ENCODE results near the gene FAM204A.

FAM204A gene

DNA sequence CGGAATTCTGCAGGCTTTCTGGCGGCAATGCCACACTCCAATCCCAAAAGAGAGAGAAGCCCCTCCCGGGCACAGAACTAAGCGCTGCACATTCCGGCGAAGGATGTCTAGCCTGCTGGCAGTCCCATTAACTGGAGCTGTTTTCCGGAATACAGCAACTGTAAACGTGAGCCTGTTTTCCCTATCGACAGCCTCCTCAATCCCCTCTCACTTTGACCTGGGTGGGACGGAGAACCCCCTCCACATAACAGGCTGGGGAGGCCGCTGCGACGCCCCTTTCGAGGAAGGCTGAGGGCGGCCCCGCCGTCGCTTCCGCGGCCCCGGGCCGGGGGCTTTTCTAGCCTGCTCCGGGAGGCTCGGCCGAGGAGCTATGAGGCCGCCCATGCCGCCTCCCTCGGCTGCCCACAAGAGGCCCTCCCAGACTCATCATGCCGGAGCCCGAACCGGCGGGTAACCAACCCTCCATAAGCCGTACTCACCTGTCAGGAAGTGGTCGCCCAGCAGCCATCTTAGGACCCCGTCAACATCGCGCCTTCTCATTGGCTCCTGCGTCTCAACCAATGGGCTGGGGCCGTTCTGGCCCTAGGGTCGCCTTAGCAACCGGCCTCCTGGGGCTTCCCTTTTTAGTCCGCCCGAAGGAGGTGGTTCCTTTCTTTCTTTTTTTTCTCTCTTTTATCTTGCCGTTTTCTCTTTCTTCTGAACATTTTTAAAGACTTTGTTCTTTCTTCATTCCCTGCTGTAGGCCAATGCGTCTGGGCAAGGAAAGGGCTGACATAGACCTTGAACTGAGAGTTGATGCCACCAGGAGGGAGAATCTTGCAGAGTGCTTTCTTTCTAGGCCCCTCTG lies at the start of gene FAM204A:
Gene FAM204A (minus strand): TSS at position 534 of the 847 bp plus-strand sequence. CDS start 5,909 bp downstream, outside the sequence.
- peak; percentile 95 for DNase-seq (ENCODE audit: low read depth)

DNA sequence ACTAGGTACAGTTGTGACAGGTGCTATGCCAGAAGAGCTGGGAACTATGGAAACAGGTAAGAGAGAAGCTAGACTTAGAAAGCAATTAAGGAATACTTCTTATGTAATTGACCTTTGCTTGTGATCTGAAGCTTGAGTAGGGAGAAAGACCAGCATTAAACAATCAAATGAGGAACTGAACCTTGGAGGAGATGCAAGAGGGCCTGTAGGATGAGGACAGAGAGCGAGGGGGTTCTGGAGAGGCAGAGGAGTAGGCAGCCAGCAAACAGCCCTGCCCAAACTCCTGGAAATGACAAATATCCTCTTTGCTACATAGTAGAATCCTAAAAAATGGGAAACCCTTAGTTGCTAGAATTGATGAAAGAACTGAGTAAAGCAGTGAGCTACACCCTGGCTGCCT lies 41.6 kb upstream of the FAM204A start:
- DNase-seq (ENCODE audit: low read depth) = no peak

DNA sequence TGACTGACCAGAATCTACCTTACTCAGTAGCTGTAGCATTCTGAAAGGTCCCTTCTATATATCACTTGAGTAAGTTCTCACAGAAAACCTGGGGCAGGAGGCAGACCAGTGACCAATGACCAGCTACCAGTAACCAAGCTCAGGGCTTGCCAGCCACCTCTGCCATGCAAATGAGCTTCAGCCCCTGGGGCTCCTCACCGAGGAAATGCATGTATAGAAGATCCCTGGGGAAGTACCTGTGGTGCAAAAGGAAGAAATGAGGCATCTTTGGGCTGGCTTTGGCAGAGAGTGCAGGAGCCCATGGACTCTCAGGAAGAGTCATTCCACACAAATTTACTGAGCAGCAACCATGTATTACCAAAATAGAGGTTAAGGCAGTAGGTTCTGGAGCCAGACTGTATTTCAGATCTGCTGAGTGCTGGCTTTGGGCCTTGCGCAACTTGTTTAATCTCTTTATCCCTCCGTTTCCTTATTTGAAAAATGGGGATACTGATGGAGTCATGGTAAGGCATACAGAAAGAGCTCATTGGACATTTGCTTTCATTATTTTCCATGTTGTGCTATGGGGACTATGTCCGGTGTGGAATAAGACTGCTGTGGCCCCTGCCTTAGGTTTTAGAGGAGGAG lies 41.1 kb upstream of the FAM204A start:
- no peak for DNase-seq (ENCODE audit: low read depth)

DNA sequence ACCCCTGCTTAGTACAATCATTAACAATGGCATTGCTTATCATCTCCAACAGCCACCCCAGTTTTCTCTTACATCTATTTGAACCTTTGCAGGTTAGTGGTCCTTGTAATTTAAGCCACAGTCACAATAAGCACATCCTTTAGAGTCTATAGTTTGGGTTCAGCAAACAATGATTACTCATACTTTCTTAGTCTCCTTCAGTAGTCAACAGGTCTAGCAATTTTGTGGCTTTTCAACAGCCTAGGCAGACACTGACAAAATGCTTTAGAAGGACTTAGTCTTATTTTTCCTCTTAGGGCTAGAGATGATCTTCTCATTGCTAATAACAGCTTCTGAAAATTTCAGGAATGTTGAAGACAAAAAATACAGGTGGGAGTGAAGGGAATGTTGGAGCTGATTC lies 32.3 kb upstream of the FAM204A start:
- DNase-seq (ENCODE audit: low read depth) = no peak

DNA sequence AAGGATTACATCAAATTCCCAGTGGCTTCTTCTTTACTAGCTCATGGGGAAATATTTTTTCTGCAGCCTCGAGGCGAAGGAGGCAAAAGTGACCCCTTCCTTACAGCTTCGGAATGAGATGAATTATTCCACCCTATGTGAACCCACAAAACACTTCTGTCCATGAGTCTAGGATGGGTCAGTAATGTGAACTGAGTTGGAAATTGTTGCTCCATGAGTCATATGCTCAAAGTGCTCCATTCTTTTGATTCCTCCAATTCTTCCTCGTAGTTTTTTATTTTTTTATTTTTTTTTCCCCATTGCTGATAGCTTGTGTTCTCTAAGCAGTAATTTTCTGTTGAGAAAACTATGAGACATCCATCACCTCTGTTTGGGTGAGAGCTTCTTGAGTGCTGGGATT lies 31.7 kb upstream of the FAM204A start:
- DNase-seq (ENCODE audit: low read depth) = no peak

DNA sequence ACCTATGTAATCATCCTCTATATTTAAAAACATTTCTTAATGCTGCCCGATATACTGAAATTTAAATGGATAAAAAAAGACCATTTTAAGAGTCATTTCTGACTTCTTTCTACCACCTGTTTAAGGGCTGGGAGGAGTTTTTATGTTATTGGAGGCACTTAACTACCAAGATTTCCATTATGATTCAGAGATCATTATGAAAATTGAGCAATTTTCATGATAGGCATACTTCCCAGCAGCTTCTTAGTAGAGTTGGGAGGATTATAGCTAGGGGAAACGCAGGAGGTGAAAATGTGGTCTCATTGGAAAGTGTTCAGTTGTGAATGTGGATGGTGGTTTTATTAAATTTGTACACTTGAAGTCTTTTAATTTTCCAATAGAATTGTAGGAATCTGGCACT lies 28.4 kb upstream of the FAM204A start:
- no peak for DNase-seq (ENCODE audit: low read depth)

DNA sequence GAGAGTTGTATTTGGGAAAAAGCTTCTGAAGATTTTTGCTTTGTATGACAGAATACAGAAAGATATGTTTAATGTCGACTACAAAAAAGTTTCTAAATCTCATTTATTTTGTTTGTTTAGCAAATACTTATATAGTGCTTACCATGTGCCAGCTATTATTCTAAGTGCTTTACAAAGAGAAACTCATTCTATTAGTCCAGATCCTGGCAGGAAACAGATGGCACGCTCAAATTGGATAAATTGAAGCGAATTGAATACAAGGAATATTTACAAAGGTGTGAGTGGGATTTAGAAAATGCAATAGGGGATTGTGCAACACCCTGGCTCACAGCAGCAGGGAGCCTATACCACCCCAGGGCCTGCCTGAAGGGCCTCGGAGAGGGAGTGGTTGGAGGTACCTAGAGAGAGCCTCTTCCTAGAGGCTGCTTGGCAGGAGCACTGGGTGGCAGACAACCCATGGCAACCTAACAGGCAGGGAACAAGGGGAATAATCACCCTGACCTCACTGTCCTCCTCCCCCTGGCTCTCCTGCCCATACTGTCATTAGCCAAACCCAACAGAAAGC lies 27.6 kb upstream of the FAM204A start:
- DNase-seq (ENCODE audit: low read depth) = no peak

DNA sequence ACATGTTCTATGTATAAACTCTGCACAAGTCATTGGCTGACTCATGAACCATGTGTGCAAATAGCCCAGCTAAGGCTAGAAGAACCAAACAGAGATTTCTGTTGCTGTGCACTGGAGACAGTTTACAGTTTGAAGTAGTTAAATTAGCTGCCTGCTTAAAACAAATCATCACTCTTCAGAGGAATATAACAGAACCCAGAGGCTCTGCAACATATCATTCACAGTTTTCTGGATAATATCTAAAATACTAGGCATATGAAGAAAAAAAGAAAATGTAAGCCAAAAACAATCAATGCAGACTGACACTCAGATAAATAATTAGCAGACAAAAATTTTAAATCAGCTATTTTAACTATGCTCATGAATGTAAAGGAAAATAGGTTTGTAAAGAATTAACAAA lies 23.6 kb upstream of the FAM204A start:
- DNase-seq (ENCODE audit: low read depth) = no peak

DNA sequence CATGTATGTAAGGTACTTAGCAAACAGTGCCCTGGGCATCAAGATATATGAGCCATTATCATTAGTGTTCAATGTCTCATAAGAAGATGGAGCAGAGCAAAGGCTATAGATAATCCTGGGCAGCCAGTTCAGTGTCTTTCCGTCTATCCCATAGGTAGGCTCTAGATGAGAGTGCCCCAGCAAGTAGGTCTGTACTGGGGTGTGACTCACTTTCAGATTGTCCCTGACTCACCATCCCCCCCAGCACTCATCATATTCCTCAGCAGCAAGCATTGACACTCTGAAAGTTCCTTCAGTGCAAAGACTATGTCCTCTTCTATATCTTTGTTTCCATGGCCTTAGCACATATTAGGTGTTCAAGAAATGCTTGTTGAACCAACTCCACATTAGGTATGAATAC lies 20.0 kb upstream of the FAM204A start:
- no peak for DNase-seq (ENCODE audit: low read depth)

DNA sequence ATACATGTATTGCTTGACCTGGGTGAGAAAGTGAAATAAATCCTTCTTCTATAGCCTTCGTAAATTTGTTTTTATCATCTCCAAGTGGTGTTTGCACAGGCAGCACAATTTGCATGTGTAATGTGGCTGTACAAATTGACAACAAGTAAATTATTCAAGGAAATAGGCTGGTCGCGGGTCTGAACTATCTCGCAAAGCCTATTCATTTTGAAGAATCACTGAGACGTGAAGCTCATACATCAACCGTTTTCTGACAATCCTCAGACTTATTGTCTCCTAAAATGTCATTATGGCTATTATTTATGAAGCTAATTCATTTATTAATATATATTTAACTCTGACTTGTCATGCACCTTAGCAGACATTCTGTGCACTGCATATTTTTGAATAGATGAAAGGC lies 16.2 kb upstream of the FAM204A start:
- no peak for DNase-seq (ENCODE audit: low read depth)

DNA sequence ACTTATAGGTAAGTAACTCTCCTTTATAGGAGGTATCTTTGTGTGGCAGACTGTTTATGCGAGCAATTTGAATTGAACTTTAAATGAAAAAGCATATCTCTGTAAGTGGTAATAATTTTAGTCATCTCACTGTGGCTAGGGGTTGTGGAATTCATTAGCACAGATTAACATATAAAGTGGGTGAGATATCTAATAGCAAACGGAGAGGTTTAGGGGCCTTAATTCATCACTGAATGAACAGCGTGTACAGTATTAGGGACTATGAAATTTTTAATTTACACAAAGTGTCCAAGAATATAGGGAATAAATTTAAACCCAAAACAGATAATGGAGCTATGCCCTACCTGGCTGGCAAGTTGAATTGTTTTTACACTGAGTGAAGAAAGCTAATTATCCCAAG lies 15.7 kb upstream of the FAM204A start:
- DNase-seq (ENCODE audit: low read depth) = no peak

DNA sequence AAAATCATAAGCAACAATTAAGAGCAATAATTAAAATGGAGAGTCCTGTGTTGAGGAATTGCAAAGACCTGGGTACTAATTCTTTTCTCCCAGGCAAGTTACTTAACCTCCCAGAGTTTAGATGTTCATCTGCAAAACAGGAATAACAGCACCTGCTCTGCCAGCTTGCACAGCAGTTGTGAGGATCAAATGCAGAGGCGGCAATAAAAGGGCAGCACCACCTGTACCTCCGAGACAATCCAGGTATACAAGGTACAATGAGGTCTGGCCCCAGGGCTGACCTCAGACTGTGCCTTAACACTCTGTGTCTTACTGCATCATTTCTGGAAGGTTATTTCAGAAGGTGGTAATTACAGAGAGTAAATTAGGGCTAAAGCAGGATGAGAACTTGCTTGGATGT lies 14.5 kb upstream of the FAM204A start:
- no peak for DNase-seq (ENCODE audit: low read depth)

DNA sequence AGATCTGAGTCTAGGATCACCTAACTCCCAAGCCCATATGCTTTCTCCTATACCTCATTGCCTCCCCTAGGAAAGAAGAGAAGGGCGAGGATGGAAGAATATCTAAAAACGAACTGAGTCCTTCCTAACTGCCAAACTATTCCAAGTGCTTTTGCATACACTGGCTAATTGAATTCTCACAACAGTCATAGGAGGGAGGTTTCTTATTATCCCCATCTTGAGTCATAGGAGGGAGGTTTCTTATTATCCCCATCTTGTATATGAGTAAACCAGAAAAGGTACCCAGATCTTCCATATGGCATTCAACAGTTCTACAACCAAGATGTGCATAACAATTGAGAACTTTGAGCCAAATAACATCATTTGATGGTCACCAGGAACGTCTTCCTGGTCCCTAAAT lies 13.1 kb upstream of the FAM204A start:
- DNase-seq (ENCODE audit: low read depth) = no peak

DNA sequence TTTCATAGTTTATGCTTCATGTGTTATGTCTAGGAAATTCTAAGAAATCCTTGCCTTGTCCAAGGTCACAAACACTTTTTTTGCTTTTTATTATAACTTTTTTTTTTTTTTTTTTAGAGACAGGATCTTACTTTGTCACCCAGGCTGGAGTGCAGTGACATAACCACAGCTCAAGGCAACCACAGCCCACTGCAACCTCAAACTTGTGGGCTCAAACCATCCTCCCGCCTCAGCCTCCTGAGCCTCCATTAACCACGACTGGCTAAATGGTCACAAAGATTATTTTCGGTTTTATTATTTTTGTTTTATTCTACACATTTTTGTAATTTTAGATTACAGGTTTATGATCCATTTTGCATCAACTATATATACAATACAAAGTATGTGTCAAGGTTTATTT lies 7.1 kb upstream of the FAM204A start:
- no peak for DNase-seq (ENCODE audit: low read depth)

DNA sequence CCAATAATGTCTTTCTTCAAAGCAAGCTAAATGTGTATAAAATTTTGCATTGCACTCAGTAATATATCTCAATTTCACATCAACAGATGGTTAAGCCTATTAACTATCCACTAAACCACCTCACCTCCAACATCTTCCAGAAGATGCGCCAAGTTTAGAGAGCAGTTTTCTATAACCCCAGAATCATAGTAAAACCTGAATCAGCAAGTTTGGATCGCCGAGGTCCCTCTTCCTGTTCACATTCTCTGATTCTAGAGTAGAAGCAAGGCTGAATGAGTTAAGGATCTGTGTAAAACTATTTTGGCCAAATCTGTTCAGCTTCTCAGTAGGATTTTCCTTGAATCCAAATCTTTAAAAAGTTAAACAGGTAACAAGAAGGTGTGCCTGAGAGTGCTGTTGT lies 1.4 kb upstream of the FAM204A start:
- no peak for DNase-seq (ENCODE audit: low read depth)

DNA sequence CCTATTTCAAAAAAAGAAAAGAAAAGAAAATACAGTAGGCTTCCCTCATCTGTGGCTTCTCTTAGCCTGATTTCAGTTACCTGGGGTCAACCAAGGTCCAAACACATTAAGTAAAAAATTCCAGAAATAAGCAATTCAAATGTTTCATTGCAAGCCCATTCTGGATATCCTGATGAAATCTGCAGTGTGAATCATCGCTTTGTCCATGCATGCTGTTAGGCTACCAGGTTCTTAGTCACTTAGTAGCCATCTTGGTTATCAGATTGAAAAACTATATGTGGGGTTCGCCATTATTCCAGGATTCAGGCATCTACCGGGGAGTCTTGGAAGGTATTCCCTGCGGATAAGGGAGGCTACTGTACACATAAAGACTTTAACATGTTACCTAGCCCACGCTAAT lies 991 bp upstream of the FAM204A start:
- no peak for DNase-seq (ENCODE audit: low read depth)

DNA sequence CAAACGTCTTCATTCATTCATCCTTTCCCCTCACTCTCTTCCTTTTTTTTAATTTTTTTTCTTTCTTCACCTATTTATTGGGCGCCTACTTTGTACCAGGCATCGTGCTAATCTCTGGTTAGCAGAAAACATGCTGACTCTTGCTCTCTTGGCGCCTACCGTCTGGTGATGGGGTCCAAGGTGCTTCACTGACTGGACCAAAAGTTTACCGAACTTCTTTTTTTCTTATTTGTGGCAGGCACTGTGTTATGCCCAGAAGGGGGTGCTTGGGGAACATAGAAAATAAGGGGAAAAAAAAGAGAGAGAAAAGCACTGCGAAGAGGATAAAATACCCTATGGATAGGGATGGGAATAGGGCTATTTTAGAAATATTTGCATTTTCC lies 505 bp upstream of the FAM204A start:
- no peak for DNase-seq (ENCODE audit: low read depth)

DNA sequence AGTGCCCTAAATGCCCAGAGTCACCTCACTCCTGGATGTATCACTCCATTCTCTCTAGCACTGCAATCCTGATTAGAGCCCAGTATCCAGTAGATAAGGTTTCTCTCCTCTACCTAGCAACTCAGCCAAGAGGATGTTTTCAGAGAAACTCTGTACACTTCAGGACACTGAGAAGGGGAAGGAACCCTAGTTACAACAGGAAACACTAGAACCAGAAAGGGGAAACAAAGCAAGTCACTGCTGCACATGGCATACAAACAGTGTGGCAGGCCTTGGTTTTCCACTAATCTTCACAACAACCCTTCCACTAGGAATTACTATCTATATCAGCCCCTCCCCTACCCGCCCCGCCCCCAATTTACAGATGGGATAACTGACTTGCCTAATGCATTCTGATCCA lies 1.6 kb downstream of the FAM204A start:
- DNase-seq (ENCODE audit: low read depth) = no peak

DNA sequence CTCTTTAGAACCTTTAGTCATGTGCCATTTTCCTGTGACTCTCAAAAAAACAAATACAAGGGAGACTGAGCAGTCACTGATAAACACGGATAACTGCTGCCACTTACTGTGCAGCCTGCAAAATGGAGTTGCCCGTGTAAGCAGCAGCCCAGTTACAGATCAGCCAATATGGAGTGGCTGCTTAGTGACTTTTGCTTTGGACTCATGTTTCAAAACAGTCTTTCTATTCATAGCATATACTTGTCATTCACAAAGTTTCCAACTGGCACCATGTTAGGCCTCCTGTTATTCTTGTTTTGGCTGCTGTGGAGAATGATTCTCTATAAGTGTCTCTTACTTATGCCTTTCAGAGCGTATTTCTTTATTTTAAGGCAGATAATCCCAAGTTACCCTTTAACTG lies 3.0 kb downstream of the FAM204A start:
- no peak for DNase-seq (ENCODE audit: low read depth)

DNA sequence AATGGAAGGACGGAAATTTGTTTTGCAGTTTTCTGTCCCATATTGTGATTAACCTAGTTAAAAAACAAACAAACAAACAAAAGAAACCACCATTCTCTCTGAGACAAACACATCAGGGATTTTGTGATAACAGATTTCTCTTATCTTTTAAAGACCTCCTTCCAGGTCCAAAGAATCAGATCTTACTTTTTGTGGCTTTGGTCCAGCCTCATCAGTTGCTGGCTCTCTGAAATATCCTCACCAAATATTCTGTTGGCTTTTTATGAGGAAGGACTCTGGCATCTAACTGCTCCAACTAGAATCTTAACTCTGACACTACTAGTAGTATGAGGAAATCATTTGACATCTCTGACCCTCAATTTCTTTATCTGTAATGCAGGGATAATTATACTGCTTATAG lies 4.8 kb downstream of the FAM204A start:
- DNase-seq (ENCODE audit: low read depth) = no peak

DNA sequence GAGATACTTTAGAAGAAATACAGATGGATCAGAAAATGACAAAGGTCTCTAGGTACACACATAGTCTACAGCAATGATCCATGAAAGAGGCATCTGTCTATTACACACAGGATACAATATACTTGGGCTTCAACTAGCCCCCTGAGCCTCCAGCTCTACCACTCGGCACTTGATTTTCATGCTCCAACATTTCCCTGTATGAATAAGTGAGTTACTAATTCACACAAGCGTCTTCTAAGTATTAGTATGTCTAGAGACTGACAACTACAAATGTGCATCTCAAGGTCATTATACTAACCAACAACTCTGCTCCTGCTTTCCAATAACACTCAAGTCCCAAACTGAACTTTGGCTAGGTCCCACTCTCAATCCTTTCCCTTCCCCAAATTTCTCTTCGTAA lies 8.3 kb downstream of the FAM204A start:
- DNase-seq (ENCODE audit: low read depth) = no peak

DNA sequence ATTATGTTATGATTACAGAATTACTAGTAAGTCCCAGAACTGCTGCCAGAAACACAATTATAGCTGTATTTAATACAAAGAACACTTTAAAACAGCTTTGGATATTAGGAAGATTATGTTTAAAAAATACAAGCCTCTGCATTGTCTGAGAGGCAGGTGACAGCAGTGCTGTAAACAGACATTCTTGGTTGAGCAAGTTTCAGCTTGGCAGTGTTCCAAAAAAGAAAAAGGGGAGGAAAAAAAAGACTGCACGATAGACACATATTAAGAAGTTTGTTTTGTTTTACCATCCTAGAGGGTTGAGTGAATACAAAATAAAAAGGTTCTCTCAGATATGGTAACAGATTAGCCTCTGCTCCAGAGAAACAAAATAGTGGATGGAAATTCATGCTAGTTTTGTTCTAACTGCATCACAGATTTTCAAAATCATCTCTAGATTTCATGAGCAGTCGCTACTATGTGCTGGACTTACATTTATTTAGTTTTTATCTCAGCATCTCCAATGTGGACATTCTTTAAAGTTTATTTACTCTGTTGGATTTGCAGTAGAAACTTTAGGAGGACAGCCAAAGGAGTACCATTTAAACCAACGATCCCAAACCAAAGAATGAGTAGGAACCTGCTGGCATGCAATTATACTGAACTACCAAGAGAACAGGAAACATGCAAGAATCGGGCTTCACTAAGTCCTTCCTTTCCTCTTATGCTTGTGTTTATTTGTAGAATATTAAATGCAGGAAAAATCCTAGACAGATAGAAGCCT lies 9.0 kb downstream of the FAM204A start:
- no peak for DNase-seq (ENCODE audit: low read depth)

DNA sequence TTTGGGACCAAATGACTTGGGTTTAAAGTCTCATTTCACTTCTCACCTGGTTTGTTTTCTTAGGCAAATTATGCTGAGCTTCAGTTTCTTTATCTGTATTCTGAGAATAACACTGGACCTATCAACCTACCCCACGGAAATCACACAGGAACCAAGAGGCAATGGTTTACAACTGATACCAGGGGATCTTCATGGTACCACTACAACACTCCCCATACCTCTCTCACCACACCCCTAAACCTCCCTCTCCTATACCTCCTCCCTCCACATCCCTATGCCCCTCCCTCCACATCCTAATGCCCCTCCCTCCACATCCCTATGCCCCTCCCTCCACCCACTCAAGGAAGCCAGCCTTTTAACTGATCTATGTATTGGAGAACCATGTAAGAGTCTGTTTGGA lies 9.9 kb downstream of the FAM204A start:
- DNase-seq (ENCODE audit: low read depth) = no peak
